ENCODE data around the gene HSF2BP.
"Not testable (repeated sequence)": the region's sequence is repeated elsewhere in the genome, so short reads cannot be mapped to it uniquely, and the experiment has no call there.

Gene HSF2BP

GRCh38 chr21:43596616-43597015, 62.7 kb downstream of the HSF2BP start:
- no peak for DNase-seq

- DNase-seq = not testable (repeated sequence)
These were observed 63.5 kb downstream of the HSF2BP start for GRCh38 chr21:43595769-43596168.

GRCh38 chr21:43593078-43593477, 66.2 kb downstream of the HSF2BP start:
- no peak for DNase-seq

- DNase-seq = no peak
These were observed 67.7 kb downstream of the HSF2BP start for GRCh38 chr21:43591571-43591970.

GRCh38 chr21:43590194-43590593, 69.1 kb downstream of the HSF2BP start:
- no peak for DNase-seq

- no peak for DNase-seq
These were observed 70.3 kb downstream of the HSF2BP start for GRCh38 chr21:43588957-43589356.

GRCh38 chr21:43585924-43586413, 73.3 kb downstream of the HSF2BP start:
- DNase-seq = peak; percentile 99

GRCh38 chr21:43585514-43585913, 73.8 kb downstream of the HSF2BP start:
- DNase-seq = peak; percentile 48

GRCh38 chr21:43581453-43581852, 77.8 kb downstream of the HSF2BP start:
- no peak for DNase-seq

- peak; percentile 45 for DNase-seq
These were observed 80.5 kb downstream of the HSF2BP start for GRCh38 chr21:43578677-43579303.

GRCh38 chr21:43575473-43575844, 83.8 kb downstream of the HSF2BP start:
- no peak for DNase-seq

- DNase-seq = no peak
These were observed 84.4 kb downstream of the HSF2BP start for GRCh38 chr21:43574741-43575472.

- DNase-seq = no peak
These were observed 85.4 kb downstream of the HSF2BP start for GRCh38 chr21:43573921-43574320.

GRCh38 chr21:43572446-43572845, 86.8 kb downstream of the HSF2BP start:
- DNase-seq = no peak

- DNase-seq = no peak
These were observed 87.3 kb downstream of the HSF2BP start for GRCh38 chr21:43571976-43572375.

- not testable (repeated sequence) for DNase-seq
These were observed 89.1 kb downstream of the HSF2BP start for GRCh38 chr21:43570195-43570594.

GRCh38 chr21:43562451-43562850, 96.8 kb downstream of the HSF2BP start:
- DNase-seq = not testable (repeated sequence)

- DNase-seq = not testable (repeated sequence)
These were observed 118.7 kb downstream of the HSF2BP start for GRCh38 chr21:43540561-43540960.

- not testable (repeated sequence) for DNase-seq
These were observed 136.7 kb downstream of the HSF2BP start for GRCh38 chr21:43522495-43523131.

GRCh38 chr21:43517701-43518100, 141.6 kb downstream of the HSF2BP start:
- not testable (repeated sequence) for DNase-seq

- not testable (repeated sequence) for DNase-seq
These were observed 142.2 kb downstream of the HSF2BP start for GRCh38 chr21:43516860-43517627.

GRCh38 chr21:43516295-43516847, 142.9 kb downstream of the HSF2BP start:
- not testable (repeated sequence) for DNase-seq

GRCh38 chr21:43514834-43515233, 144.5 kb downstream of the HSF2BP start:
- not testable (repeated sequence) for DNase-seq

Measured in NCI-H226 (cell line).